ENCODE data around the gene FCRLB. TPM values are rescaled to one million over a fixed set of nuclear protein-coding genes. Genes with fewer than 3 reads are reported as not detected.

Gene FCRLB
- total and polyA plus RNA-seq, 2 experiments from 2014 or later, result 0.37 to 0.56 TPM

DNA sequence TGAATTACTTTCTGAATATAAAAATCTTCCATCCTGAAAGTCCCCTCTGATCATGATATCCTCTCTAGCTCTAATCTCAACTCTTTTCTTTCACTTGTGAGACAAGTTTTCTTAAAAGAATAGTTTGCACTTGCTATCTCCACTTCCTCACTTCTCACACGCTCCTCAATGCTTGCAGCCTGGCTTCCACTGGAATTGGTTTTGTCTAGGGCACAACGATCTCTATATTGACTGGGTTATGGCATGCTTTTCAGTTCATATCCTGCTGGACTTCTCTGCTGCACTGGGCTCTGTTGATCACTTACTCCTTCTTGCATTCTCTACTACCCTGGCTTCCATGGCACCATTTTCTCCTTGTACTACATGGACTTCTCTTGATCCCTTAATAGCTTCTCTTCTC is 13.8 kb upstream of the FCRLB start:
- no peak for ATAC-seq
- Histone ChIP-seq H3K27me3 (ENCODE audit: insufficient read depth) (no peaks in the 10 kb centered on the region), H3K4me3 (no peak overlapping the region), H3K4me2 (no peak overlapping the region), H3K36me3 (ENCODE audit: insufficient read depth) (no peaks in the 10 kb centered on the region), H2AFZ (no peak overlapping the region), H3K79me2 (replicated peaks; ENCODE audit: insufficient read depth) (no peaks in the 10 kb centered on the region), H3K4me1 (ENCODE audit: insufficient read depth) (no peaks in the 10 kb centered on the region), H4K20me1 (replicated peaks; ENCODE audit: insufficient read depth) (no peaks in the 10 kb centered on the region), H3K27ac (ENCODE audit: low read depth) (no peak overlapping the region), H3F3A (replicated peaks; ENCODE audit: low read depth) (no peaks in the 10 kb centered on the region), H3K9me2 (ENCODE audit: insufficient read depth) (peaks cover 4% of the 10 kb centered on the region; the same call in 1 of the 2 replicates)
- Mint-ChIP-seq H3K27me3 (ENCODE audit: insufficient read depth, low read depth, poor library complexity) (peaks cover 2% of the 10 kb centered on the region), H3K9me3 (no peaks in the 10 kb centered on the region), H3K4me1 (peaks cover 13% of the 10 kb centered on the region), H3K36me3 (ENCODE audit: low read depth) (no peaks in the 10 kb centered on the region), H3K4me3 (no peak overlapping the region), H3K27ac (no peak overlapping the region)
- TF ChIP-seq JUNB (IDR thresholded peaks at IDR 0.05; ENCODE audit: unreplicated experiment) (no peak), EZH2phosphoT487 (IDR thresholded peaks at IDR 0.05; ENCODE audit: unreplicated experiment) (no peak), POLR2AphosphoS5 (IDR thresholded peaks at IDR 0.05; ENCODE audit: low read depth) (no peak), CREB1 (CRISPR knock-in tag; IDR thresholded peaks at IDR 0.05; ENCODE audit: low read depth) (no peak), ZNF114 (CRISPR knock-in tag; IDR thresholded peaks at IDR 0.05) (no peak), EZH2 (IDR thresholded peaks at IDR 0.05; ENCODE audit: low read depth, unreplicated experiment) (no peak), STAT1 (IDR thresholded peaks at IDR 0.05; ENCODE audit: unreplicated experiment) (no peak), ZNF331 (CRISPR knock-in tag; IDR thresholded peaks at IDR 0.05; ENCODE audit: low read depth) (no peak), NANOG (IDR thresholded peaks at IDR 0.05; ENCODE audit: borderline replicate concordance) (no peak)
- TF ChIP-seq, protein P1, sequence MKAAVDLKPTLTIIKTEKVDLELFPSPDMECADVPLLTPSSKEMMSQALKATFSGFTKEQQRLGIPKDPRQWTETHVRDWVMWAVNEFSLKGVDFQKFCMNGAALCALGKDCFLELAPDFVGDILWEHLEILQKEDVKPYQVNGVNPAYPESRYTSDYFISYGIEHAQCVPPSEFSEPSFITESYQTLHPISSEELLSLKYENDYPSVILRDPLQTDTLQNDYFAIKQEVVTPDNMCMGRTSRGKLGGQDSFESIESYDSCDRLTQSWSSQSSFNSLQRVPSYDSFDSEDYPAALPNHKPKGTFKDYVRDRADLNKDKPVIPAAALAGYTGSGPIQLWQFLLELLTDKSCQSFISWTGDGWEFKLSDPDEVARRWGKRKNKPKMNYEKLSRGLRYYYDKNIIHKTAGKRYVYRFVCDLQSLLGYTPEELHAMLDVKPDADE (IDR thresholded peaks at IDR 0.05), result no peak
- TF ChIP-seq, protein P2, sequence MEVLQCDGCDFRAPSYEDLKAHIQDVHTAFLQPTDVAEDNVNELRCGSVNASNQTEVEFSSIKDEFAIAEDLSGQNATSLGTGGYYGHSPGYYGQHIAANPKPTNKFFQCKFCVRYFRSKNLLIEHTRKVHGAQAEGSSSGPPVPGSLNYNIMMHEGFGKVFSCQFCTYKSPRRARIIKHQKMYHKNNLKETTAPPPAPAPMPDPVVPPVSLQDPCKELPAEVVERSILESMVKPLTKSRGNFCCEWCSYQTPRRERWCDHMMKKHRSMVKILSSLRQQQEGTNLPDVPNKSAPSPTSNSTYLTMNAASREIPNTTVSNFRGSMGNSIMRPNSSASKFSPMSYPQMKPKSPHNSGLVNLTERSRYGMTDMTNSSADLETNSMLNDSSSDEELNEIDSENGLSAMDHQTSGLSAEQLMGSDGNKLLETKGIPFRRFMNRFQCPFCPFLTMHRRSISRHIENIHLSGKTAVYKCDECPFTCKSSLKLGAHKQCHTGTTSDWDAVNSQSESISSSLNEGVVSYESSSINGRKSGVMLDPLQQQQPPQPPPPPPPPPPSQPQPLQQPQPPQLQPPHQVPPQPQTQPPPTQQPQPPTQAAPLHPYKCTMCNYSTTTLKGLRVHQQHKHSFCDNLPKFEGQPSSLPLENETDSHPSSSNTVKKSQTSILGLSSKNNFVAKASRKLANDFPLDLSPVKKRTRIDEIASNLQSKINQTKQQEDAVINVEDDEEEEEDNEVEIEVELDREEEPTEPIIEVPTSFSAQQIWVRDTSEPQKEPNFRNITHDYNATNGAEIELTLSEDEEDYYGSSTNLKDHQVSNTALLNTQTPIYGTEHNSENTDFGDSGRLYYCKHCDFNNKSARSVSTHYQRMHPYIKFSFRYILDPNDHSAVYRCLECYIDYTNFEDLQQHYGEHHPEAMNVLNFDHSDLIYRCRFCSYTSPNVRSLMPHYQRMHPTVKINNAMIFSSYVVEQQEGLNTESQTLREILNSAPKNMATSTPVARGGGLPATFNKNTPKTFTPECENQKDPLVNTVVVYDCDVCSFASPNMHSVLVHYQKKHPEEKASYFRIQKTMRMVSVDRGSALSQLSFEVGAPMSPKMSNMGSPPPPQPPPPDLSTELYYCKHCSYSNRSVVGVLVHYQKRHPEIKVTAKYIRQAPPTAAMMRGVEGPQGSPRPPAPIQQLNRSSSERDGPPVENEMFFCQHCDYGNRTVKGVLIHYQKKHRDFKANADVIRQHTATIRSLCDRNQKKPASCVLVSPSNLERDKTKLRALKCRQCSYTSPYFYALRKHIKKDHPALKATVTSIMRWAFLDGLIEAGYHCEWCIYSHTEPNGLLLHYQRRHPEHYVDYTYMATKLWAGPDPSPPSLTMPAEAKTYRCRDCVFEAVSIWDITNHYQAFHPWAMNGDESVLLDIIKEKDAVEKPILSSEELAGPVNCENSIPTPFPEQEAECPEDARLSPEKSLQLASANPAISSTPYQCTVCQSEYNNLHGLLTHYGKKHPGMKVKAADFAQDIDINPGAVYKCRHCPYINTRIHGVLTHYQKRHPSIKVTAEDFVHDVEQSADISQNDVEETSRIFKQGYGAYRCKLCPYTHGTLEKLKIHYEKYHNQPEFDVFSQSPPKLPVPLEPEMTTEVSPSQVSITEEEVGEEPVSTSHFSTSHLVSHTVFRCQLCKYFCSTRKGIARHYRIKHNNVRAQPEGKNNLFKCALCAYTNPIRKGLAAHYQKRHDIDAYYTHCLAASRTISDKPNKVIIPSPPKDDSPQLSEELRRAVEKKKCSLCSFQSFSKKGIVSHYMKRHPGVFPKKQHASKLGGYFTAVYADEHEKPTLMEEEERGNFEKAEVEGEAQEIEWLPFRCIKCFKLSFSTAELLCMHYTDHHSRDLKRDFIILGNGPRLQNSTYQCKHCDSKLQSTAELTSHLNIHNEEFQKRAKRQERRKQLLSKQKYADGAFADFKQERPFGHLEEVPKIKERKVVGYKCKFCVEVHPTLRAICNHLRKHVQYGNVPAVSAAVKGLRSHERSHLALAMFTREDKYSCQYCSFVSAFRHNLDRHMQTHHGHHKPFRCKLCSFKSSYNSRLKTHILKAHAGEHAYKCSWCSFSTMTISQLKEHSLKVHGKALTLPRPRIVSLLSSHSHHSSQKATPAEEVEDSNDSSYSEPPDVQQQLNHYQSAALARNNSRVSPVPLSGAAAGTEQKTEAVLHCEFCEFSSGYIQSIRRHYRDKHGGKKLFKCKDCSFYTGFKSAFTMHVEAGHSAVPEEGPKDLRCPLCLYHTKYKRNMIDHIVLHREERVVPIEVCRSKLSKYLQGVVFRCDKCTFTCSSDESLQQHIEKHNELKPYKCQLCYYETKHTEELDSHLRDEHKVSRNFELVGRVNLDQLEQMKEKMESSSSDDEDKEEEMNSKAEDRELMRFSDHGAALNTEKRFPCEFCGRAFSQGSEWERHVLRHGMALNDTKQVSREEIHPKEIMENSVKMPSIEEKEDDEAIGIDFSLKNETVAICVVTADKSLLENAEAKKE (CRISPR knock-in tag; IDR thresholded peaks at IDR 0.05), result no peak
- TF ChIP-seq, protein P3, sequence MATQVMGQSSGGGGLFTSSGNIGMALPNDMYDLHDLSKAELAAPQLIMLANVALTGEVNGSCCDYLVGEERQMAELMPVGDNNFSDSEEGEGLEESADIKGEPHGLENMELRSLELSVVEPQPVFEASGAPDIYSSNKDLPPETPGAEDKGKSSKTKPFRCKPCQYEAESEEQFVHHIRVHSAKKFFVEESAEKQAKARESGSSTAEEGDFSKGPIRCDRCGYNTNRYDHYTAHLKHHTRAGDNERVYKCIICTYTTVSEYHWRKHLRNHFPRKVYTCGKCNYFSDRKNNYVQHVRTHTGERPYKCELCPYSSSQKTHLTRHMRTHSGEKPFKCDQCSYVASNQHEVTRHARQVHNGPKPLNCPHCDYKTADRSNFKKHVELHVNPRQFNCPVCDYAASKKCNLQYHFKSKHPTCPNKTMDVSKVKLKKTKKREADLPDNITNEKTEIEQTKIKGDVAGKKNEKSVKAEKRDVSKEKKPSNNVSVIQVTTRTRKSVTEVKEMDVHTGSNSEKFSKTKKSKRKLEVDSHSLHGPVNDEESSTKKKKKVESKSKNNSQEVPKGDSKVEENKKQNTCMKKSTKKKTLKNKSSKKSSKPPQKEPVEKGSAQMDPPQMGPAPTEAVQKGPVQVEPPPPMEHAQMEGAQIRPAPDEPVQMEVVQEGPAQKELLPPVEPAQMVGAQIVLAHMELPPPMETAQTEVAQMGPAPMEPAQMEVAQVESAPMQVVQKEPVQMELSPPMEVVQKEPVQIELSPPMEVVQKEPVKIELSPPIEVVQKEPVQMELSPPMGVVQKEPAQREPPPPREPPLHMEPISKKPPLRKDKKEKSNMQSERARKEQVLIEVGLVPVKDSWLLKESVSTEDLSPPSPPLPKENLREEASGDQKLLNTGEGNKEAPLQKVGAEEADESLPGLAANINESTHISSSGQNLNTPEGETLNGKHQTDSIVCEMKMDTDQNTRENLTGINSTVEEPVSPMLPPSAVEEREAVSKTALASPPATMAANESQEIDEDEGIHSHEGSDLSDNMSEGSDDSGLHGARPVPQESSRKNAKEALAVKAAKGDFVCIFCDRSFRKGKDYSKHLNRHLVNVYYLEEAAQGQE (IDR thresholded peaks at IDR 0.05; ENCODE audit: unreplicated experiment), result no peak
- TF ChIP-seq, protein P4, sequence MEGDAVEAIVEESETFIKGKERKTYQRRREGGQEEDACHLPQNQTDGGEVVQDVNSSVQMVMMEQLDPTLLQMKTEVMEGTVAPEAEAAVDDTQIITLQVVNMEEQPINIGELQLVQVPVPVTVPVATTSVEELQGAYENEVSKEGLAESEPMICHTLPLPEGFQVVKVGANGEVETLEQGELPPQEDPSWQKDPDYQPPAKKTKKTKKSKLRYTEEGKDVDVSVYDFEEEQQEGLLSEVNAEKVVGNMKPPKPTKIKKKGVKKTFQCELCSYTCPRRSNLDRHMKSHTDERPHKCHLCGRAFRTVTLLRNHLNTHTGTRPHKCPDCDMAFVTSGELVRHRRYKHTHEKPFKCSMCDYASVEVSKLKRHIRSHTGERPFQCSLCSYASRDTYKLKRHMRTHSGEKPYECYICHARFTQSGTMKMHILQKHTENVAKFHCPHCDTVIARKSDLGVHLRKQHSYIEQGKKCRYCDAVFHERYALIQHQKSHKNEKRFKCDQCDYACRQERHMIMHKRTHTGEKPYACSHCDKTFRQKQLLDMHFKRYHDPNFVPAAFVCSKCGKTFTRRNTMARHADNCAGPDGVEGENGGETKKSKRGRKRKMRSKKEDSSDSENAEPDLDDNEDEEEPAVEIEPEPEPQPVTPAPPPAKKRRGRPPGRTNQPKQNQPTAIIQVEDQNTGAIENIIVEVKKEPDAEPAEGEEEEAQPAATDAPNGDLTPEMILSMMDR (conservative IDR thresholded peaks at IDR 0.05; ENCODE audit: low read depth in 2 of 2), result no peak
- no peak for DNase-seq (ENCODE audit: low spot score)

All from GM23338 (cell line).